GM18909 (cell line): ENCODE results near the gene NIFK.
"Not testable (repeated sequence)": the region's sequence is repeated elsewhere in the genome, so short reads cannot be mapped to it uniquely, and the experiment has no call there.

ENCODE experiments used
- ATAC-seq: cut with Tn5 transposase; IDR thresholded peaks from one replicate; pipeline ENCODE4 v1.9.1; 2021; ENCODE audit warnings: mild to moderate bottlenecking; ENCODE audit not compliant: unreplicated experiment, poor library complexity

NIFK gene

GRCh38 chr2:121735518-121736074, 1.1 kb downstream of the NIFK start:
- no peak for ATAC-seq

- ATAC-seq, result not testable (repeated sequence)
These were observed 2.1 kb downstream of the NIFK start for GRCh38 chr2:121734544-121734943.

GRCh38 chr2:121731366-121731765, 5.3 kb downstream of the NIFK start:
- no peak for ATAC-seq

GRCh38 chr2:121727950-121728349, 8.7 kb downstream of the NIFK start:
- no peak for ATAC-seq

GRCh38 chr2:121727332-121727731, 9.3 kb downstream of the NIFK start:
- ATAC-seq, result no peak

- ATAC-seq, result no peak
These were observed 13.4 kb downstream of the NIFK start for GRCh38 chr2:121723316-121723715.

- no peak for ATAC-seq
These were observed 14.2 kb downstream of the NIFK start for GRCh38 chr2:121722479-121722878.

GRCh38 chr2:121721926-121722325, 14.7 kb downstream of the NIFK start:
- ATAC-seq, result no peak

GRCh38 chr2:121717529-121717928, 19.1 kb downstream of the NIFK start:
- ATAC-seq, result no peak

GRCh38 chr2:121716126-121716525, 20.5 kb downstream of the NIFK start:
- ATAC-seq, result no peak

GRCh38 chr2:121711481-121711880, 25.2 kb downstream of the NIFK start:
- not testable (repeated sequence) for ATAC-seq

- ATAC-seq, result no peak
These were observed 26.1 kb downstream of the NIFK start for GRCh38 chr2:121710470-121711170.

GRCh38 chr2:121709776-121710469, 26.8 kb downstream of the NIFK start:
- no peak for ATAC-seq

GRCh38 chr2:121707920-121708361, 28.7 kb downstream of the NIFK start:
- no peak for ATAC-seq

GRCh38 chr2:121707344-121707919, 29.2 kb downstream of the NIFK start:
- ATAC-seq, result no peak

GRCh38 chr2:121705958-121706357, 30.7 kb downstream of the NIFK start:
- no peak for ATAC-seq

- no peak for ATAC-seq
These were observed 31.3 kb downstream of the NIFK start for GRCh38 chr2:121705390-121705789.

- ATAC-seq, result not testable (repeated sequence)
These were observed 34.9 kb downstream of the NIFK start for GRCh38 chr2:121701761-121702160.

GRCh38 chr2:121699421-121700333, 37.0 kb downstream of the NIFK start:
- ATAC-seq, result peak; percentile 100

- no peak for ATAC-seq
These were observed 38.3 kb downstream of the NIFK start for GRCh38 chr2:121698318-121698930.
